Measurements from ENCODE around the gene TSPO2. TPM values are rescaled to one million over a fixed set of nuclear protein-coding genes. Genes with fewer than 3 reads are reported as not detected.

The TSPO2 gene
- total and polyA plus RNA-seq, 2 of the 4 experiments (the other 2 are of a cell fraction) = not detected

DNA sequence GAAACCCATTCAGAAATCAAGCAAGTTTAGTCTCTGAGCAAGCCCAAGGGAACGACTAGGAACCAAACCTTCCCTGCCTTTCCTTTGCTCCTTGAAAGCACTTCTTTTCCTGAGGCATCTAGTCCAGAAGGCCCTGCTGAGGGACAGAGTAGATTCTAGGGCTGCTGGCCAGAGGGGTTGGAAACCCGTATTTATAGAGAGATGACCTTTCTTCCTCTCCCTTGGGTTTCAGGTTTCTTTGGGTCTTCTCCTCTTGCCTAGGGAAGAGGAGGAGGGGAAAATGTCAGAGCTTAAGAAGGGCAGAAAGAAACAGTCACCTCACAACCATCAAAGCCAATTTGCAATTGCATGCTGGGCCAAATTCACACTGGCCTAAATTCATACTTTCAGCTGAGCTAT, 16.5 kb downstream of the TSPO2 start:
- no peaks in the 10 kb centered on the region for H3K9me1 ChIP-seq (ENCODE audit: insufficient read depth, low read length)
- H3K14ac ChIP-seq (replicated peaks; ENCODE audit: low read depth, low read length) = peak overlapping the region; percentile 23; the same call in 1 of the 2 replicates
- no peak overlapping the region for H3K9ac ChIP-seq (ENCODE audit: low read depth, low read length)
- BruUV-seq (replicated peaks) = no TSS peak
- H2AK5ac ChIP-seq (ENCODE audit: low read depth, low read length) = no peak overlapping the region
- dilution Hi-C loops (cut with HindIII; ENCODE audit: low sequenced_read_pairs, unreplicated experiment) = no loop called here
- peaks cover 12% of the 10 kb centered on the region for H3K4me1 ChIP-seq (ENCODE audit: control insufficient read depth, insufficient read depth, low read length)
- no peaks in the 10 kb centered on the region for H3K27me3 ChIP-seq (ENCODE audit: control insufficient read depth, insufficient read depth, low read length)
- no peaks in the 10 kb centered on the region for H3K9me3 ChIP-seq (ENCODE audit: control insufficient read depth, insufficient read depth, low read length)
- H3K4me2 ChIP-seq (ENCODE audit: low read depth, low read length) = no peak overlapping the region
- ChIA-PET CTCF (no interaction called here), POLR2A (ENCODE audit: unreplicated experiment) (no interaction called here)
- H3K56ac ChIP-seq (ENCODE audit: extremely low read depth, insufficient read depth, low read length) = no peak overlapping the region
- ATAC-seq (ENCODE audit: low read depth) (no peak), DNase-seq (no peak)
- H3K18ac ChIP-seq (ENCODE audit: low read depth, low read length) = no peak overlapping the region
- H4K91ac ChIP-seq (ENCODE audit: insufficient read depth, low read depth, low read length) = no peak overlapping the region; the same call in 1 of the 2 replicates
- no peak overlapping the region for H3K4me3 ChIP-seq (ENCODE audit: insufficient read depth, low read depth, low read length)
- intact Hi-C loops (cut with micrococcal nuclease) = no loop called here
- no peaks in the 10 kb centered on the region for H3K79me1 ChIP-seq (ENCODE audit: low read depth in 1 of 2, low read length in 2 of 2)
- H3K27ac ChIP-seq (ENCODE audit: insufficient read depth, low read length) = no peak overlapping the region
- in situ Hi-C loops (cut with MboI; ENCODE audit: low sequenced_read_pairs) = no loop called here
- no peak overlapping the region for H2AFZ ChIP-seq (replicated peaks; ENCODE audit: low read length, poor library complexity)
- no CpG with 5 or more reads among the region's 2 CpGs for WGBS, 2 experiments (ENCODE audit: extremely low coverage in 2 of 2, insufficient read length in 1 of 2)
- no peak overlapping the region for H3K4ac ChIP-seq (ENCODE audit: low read depth, low read length)
- H3K23ac ChIP-seq (ENCODE audit: low read depth, low read length) = no peak overlapping the region
- no peaks in the 10 kb centered on the region for H4K20me1 ChIP-seq (ENCODE audit: insufficient read depth, low read length)
- H2BK15ac ChIP-seq (ENCODE audit: low read depth, low read length) = no peak overlapping the region
- no peak overlapping the region for H2BK5ac ChIP-seq (ENCODE audit: low read depth, low read length, poor library complexity, severe bottlenecking)
- no peaks in the 10 kb centered on the region for H3K36me3 ChIP-seq (ENCODE audit: control insufficient read depth, insufficient read depth, low read length)
- TF ChIP-seq CEBPB (IDR thresholded peaks at IDR 0.05; ENCODE audit: low read depth, low read length) = no peak
- TF ChIP-seq SMC3 (IDR thresholded peaks at IDR 0.05; ENCODE audit: low read depth, low read length) = no peak
- TF ChIP-seq MAFK (IDR thresholded peaks at IDR 0.05; ENCODE audit: low read depth, low read length) = no peak
- no peak for TF ChIP-seq CHD1 (IDR thresholded peaks at IDR 0.05; ENCODE audit: low read depth, low read length)
- H4K8ac ChIP-seq (ENCODE audit: low read depth in 2 of 2, low read length in 2 of 2) = no peak overlapping the region
- H4K5ac ChIP-seq (ENCODE audit: low read depth, low read length) = no peak overlapping the region
- no peak overlapping the region for H2BK20ac ChIP-seq (ENCODE audit: low read depth, low read length)
- H2BK120ac ChIP-seq (ENCODE audit: low read depth, low read length) = no peak overlapping the region
- H2AK9ac ChIP-seq (replicated peaks; ENCODE audit: low read depth, low read length, poor library complexity) = no peak overlapping the region
